Measurements from ENCODE around the gene MORF4L1.
"Not testable (repeated sequence)": the region's sequence is repeated elsewhere in the genome, so short reads cannot be mapped to it uniquely, and the experiment has no call there.

Gene MORF4L1

DNA sequence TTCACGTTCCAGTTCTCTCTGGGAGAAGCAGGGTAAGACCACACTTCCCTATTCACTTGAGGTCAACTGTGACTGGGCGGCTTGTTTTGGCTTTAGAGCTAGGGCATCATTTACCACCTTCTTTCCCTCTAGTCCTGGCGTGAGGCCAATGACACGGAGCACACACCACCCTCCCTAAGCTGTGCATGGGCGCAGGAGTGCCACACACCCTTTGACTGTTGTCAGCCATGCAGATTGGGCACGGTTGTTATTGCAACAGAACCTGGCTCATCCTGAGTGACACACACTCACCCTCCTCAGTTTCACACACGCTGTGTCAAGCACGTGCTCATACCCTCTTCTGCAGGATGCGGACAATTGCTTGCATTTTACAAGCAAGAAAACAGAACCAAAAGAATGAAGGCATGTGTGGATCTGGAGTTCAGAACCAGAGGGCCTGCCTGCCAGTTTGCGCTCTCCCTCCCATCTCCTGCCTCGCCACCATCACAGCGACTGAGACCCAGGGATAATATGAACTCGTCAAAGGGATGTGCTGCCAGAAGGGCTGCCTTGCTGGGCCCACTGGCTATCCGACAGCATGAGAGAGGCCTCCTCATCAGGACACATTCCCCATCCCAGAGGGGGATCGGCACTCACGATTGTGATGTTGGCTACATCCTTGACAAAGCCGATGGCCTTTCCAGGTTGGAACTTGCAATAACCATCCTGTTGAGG is 54.5 kb downstream of the MORF4L1 start:
- DNase-seq = no peak

DNA sequence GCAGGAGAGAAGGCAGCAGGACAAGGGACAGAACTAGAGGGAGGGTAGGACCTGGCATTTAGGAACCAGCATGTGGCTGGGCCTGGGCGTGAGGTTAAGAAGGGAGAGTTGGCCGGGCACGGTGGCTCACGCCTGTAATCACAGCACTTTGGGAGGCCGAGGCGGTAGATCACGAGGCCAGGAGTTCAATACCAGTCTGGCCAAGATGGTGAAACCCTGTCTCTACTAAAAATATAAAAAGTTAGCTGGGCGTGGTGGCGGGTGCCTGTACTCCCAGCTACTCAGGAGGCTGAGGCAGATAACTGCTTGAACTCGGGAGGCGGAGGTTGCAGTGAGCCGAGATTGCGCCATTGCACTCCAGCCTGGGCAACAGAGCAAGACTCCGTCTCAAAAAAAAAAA is 55.5 kb downstream of the MORF4L1 start:
- DNase-seq = not testable (repeated sequence)

DNA sequence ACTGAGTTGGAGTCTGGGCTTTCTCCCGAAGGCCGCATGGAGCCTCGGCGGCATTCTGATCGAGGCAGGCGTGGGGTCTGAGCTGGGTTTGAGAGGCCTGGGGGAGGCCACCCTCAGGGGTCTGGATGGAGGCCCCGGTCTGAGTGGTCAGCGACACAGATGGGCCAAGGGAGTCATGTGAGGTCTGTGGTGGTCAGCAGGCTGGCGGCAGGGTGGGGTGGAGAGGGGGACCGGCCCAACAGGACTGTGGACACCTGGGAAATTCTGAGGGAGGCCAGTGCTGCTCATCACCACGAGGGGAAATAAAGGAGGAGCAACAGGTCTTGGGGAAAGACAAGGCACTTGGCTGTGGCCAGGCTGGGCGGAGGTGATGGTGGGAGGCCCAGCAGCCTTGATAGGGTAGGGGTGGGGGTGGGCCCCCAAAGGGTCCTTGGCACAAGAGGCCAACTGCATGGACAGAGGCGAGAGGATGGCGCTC is 56.0 kb downstream of the MORF4L1 start:
- DNase-seq = no peak

DNA sequence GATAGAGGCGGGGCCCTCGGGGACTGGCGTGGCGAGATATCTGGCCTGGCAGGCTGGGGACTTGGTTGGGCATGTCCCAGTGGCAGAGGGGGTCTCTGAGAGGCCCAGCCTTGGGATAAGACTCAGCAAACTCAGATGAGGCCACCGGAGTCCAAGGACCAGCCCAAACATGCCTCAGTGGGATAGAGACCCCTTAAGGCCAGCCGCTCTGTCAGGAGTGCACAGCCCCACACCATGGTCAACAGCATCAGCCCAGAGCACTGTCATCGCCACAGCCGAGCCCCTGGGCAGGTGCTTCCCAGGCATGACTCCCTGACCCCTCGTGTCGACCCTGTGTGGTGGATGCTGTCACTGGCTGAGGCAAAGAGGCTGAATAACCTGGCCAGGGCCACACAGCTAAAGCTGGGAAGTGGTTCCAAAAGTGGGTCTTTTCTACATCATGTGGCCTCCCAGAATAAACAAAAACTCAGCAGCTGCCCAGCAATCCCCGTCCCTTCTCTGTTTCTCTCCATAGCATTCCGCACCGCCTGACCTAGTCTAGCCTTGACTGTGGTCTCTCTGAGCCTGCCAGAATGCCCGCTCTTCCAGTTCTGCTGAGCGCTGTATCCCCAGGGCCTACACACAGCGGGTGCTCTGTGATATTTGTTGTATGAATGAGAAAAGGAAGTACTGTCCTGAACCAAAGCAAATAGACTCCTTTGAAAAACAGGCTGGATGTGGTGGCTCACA is 57.0 kb downstream of the MORF4L1 start:
- DNase-seq = no peak

DNA sequence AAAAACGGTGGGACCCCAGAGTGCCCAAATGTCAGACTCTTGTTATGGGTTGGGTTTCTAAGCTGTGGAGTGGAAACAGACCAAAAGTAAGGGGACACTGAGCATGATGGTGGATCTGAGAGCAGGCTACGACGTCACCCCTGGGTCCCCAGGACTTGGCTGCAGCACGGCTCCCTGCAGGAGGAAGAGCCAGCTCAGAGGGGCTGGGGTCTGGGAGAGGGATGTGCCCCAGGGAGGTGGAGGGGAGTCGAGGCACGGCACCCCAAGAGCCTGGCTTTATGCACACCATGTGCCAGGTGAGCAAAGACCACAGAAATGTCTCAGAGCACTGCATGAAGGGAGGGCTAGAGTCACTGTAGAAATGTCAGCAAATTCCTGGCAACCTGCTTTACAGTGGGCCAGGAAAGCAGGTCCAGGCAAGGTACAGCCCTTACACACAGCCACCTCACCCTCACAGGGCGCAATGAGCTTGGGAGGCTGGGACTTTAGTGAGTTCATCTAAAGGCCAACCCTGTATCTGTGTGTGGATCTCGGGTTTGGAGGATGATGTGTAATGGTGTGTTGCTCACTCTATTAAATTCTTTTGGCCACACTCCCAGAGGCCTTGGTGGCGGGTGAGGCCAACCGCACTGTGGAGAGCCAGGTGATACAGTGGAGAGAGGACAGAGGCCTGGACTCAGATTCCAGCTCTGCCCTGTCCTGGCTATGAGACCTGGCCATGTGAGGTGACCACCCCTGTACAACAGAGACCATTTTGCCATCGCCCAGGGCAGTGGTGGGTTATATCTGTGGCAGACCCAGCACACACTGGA is 58.1 kb downstream of the MORF4L1 start:
- DNase-seq = no peak

DNA sequence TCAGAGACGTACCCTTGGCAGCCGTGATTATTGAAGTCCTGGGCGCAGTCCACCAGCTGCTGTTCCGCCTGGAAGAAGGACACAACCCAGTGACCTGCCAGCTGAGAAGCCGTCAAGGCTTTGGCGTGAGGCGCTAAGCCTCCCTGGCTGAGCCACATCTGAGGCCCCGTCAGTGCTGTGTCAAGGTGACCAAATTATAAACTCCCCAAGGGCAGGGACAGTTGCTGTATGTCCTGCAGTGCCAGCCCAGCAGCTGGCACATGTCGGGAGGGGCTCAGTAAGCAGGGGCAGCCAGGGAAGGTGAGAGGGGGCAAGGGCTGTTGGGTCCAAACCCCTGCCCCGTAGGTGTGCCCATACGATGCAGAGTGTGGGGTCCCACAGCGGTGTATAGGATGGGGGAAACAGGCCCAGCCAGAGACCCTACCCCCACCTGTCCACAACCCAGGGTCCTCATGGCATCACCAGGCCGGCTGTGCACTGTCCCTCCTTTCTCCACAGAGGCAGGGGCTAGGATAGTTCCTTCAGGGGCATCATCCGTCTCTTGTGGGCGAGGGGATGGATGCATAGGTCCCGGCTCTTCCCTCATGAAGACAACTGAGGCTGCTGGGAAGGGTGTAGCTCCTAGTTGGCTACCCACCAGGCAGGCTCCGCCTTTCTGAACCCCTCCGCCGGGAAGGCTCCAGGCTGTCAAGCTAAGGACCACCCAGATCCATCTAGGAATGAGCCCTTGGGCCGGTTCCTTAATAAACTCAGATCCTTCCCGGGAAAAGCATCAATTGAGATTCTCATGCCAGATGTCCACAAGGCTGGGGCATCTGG is 59.0 kb downstream of the MORF4L1 start:
- DNase-seq = no peak

DNA sequence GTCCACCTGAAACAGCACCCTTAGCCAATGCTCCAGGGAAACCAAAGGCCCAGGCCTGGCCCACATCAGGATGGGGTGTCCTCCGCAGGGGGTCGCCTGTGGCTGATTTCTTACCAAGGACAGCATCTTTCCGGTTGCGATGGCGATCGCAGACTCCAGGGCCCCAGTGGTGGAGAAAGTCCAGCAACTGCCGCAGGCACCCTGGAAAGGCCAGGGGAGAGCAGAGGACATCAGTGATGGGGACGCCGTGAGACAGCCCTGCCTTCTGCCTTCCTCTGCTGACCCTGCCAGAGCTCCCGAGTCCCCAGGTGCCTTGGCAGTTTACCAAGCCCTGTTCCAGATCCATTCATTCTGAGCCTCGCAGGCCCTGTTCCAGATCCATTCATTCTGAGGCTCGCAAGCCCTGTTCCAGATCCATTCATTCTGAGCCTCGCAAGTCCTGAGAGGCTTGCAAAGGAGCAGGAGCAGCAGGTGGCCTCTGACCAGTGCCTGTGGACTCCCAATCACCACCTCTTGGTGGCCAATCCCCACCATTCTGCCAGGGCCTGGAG is 59.6 kb downstream of the MORF4L1 start:
- DNase-seq = no peak

DNA sequence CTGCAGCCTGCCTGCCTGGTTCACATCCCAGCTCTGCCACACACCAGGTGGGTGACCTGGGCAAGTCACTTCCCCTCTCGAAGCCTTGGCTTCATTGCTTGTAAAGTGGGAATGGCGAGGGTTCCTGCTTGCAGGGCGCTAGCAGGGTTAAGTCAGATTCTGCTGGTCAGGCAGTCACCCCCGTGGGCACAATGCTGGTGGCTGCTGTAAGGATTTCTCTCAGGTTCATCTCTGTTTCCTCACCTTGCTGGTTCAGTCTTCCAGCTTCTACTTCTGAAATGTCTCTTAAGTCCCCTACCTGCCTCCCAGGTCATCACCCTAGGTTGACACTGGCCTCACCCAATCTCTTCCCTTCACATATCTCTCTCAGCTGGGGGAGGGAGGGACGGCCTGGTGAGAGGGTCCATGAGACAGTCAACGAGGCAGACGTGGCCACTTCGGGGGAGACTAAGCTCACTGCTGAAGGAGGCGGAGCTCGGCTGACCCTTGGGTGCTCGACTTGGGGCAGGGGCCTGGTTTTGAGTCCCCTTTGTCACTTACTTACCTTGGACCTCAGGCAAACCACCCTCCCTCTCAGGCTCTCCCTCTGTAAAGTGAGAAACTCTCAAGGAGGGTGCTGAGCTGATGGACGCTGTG is 60.6 kb downstream of the MORF4L1 start:
- DNase-seq = no peak

DNA sequence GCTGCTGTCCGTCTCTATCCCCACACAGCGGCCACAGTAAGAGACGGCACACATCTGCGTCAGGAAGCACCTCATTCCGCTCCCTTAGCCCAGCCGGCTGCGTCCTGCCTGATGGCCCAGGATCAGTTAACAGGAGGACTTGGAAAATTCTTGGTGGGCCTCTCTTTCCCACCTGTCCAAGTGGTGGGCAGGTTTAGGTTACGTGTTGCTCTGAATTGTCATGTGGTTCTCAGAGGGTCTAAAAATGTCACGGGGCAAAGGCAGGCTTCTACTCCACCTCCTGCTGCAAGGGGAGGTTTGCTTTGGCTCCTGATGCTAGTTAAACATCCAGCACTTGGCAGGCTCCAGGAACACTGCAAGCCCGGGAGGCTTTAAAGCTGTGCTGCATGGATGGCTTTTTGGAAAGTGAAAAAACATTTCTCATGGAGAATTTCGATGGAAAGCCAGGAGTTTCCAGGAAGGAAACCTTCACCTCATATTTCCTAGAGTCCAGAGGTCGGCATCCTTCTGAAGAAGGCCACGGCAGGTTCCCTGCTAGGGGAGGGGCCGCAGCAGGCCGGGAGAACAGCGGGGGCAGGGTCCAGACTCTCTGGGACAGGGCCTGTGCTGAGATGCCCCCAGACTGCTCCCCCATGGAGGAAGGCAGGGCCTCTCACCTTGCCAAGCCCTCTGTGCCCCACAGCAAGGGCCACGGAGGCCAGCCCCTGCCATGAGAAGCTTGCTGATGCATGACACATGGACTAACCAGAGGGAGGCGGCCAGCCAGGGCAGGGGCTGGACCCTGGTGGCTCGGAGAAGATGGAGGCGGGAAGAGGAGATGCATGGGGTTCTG is 61.3 kb downstream of the MORF4L1 start:
- no peak for DNase-seq

DNA sequence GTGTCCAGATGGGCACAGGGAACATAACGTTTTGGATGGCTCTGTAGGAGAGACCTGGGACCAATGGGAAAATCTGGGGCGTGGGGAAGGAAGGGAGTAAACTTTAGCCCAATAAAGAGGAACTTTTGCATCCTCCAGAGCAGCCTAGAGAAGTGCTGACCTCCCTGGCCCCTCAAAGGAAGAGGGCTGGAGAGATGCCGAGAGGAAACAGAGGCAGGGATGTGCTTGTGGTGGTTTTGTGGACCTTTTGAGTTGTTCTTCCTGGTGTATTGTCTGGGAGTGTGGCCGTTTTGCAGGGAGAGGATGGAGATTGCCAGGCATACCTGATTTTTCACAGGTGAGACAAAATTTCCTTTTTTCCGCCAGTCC is 61.9 kb downstream of the MORF4L1 start:
- no peak for DNase-seq

DNA sequence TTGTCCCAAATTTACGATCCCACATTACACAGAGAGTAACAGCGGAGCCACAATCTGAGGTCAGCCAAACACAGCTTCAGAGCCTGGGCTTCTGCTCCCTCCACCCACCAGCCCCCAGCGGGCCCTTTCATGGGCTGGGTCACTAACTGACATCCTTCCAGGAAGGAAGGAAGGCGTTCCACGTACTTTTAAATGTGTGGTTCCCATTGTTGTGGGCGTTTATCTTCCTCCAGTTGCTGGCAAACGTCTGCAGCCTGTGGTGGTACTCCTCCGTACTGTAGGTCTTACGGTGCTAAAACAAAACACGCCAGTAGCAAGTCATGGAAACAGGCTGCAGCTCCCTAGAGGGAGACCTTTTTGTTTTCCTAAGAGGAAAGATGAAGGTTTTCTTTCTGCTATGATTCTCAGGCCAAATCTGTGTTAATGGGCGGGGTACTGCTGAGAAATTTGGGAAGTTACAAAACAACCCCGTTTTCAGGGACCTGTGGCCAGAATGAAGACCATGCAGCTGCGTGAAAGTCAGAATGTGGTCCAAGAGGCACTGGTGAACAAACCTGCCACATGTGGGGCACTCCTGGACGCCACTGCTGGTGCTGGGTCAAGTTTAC is 64.5 kb downstream of the MORF4L1 start:
- no peak for DNase-seq

DNA sequence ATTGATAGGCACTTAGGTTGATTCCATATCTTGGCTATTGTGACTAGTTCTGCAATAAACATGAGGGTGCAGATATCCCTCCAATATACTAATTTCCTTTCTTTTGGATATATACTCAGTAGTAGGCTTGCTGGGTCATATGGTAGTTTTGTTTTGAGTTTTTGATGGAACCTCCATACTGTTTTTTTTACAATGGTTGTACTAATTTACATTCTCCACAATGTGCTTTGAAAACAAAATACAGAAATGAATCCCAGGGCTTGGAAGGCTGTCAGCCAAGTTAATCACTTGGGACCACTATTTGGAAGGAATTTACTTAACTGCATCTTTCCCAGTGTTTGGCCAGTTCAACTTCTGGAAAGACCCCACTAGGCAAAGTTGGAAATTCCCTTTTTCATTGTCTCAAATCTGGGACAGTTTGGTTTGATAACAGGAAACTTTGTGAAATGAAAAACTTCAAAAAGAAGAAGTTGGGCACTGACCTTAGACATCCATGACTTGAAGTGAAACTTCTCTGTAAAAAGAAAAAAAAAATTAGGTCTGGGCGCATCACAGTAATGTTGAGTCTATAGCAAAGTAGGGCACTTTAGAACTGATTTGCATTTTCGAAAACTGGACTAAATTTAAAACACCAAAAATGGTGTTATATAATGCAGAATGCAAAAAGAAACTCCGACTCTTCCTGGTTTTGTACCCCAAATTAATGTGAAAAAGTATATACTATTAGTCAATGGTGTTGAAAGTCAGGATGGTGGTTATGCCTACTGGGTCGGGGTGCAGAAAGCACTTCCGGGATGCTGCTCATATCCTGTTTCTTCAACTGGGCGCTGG is 66.2 kb downstream of the MORF4L1 start:
- no peak for DNase-seq

DNA sequence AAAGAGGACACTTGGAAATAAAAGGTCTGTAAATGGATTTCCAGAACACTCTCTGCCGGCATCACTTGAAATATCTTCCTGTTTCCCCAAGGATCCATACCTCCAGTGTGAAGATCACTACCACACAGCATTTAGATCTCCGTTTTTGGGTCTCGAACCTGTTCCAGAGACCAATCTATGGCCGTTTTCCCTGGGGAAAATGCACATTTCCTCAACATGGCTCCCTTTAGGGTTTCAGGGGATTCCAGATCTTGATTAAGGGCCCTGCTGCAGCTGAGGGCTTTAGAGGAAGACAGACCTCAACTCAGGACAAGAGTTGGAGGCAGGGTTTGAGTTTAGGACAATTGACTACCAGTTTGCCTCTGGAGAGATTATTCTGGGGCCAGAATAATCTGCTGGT is 70.1 kb downstream of the MORF4L1 start:
- no peak for DNase-seq

DNA sequence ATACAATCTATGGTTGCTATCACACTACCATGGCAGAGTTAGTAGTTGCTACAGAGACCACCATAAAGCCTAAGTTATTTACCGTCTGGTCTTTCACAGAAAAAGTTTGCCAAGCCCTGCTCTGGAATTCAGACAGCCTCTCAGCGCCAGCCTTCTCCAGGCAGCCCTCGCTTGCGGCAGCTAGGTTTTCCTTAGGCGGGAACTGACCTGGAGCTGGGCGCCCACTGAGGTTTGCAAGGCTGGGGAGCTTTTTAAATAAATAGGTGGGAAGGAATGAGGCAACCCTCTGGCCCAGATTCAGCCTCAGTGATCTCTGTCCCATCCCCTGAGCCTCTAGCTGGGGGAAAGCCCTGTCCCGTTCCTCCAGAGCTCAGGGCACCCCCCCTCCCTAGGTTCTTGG is 71.0 kb downstream of the MORF4L1 start:
- no peak for DNase-seq

DNA sequence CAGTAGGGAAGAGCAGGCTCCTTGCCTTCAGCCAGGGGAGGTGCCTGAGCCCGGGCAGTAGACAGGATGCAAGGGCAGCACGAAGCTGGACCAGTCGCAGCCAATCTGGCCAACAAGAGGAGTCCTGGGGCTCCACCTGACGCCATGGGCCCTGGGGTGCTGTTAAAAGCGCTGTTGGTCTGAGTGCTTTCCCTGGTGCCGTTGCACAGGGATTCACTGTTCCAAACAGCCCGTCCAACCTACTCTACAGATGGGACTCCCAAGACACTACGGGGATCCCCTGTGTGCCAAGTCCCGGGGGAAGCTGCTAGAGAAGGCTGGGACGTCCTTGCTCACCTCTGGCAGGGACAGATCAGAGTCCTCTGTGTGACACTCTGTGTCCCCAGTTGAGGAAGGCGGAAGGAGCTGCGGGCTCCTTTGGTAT is 71.5 kb downstream of the MORF4L1 start:
- no peak for DNase-seq

DNA sequence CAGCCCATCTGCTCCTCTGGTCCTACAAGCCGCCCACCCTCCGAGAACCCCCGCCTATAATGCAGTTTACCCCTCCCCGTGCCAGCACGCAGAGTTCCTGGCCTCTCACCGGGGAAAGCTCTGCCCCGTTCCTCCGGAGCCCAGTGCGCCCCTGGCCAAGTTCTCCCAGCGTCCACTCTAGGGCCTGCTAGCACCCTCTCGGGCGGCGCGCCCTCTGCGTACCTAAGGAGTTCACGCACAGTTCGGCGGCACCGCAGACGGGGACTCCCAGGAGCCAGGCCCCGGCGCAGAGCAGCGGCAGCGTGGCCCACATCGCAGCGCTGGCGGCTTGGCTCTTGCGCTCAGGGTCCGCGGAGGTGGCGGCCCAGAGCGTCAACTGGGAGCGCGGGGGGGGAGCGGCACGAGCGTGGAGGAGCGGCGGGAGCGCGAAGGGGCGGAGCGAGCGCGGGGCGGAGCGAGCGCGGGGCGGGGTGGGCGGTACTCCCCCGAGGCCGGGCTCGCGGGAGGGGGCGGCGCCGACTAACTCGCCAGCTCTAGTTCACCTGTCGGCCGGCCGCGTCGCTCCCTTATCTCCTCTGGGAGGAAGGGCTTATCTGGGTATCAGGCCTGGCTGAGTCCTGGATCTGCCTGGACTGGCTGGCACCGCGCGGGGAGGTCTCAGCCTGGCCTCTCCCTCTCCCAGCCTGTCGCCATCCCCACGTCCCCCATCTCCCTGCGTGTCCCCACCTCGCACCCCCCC is 72.1 kb downstream of the MORF4L1 start, which contains the start of gene CTSH:
CTSH (minus strand) TSS at position 378 of the 739 bp plus-strand sequence; CDS start at position 313, 65 bp downstream.
- peak; percentile 24 to 40 (median 34) for DNase-seq

DNA sequence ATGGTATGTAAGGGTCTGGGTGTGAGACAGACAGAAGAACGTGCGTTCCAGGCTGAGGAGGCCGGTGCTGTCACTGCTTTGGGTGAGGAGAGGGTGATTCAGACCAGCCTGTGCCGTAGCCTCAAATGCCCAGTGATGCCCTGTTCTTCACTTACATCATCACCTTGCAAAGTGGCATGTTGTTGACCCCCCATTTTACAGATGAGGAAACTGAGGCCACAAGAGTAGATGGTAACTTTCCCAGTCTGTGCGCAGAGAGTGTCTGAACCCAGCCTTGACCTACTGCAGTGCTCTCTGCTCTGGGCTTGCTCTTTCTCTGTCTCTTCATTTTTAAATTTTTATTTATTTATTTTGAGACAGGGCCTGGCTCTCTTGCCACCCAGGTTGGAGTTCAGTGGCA is 73.8 kb downstream of the MORF4L1 start:
- DNase-seq = no peak

DNA sequence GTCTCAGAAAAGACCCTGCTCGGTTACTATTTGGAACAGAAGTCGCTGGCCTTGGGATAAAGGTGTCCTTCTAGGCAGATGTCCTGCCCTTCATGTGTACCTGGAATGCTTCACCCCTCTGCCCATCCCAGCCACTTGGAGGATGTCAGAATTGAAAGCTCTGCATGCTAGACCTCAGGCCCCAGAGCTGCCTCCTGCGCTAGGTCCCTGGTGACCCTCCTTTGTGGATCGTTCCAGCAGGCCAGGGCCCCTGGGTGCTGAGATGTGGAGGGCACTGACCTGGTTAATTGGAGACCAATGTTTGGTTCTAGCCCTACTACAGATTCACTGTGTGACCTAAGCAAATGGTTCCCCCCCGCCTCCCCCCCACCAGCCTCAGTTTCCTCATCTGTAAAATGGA is 74.8 kb downstream of the MORF4L1 start:
- no peak for DNase-seq

Measured in activated CD4-positive, CD25-positive, alpha-beta regulatory T cell (primary cell).